ENCODE results near the gene NTF3. TPM values are rescaled to one million over a fixed set of nuclear protein-coding genes. Genes with fewer than 3 reads are reported as not detected.

NTF3 gene
- total and polyA plus RNA-seq, 12 donors, result 0.20 to 2.2 (median 0.79) TPM; not detected in 1

DNA sequence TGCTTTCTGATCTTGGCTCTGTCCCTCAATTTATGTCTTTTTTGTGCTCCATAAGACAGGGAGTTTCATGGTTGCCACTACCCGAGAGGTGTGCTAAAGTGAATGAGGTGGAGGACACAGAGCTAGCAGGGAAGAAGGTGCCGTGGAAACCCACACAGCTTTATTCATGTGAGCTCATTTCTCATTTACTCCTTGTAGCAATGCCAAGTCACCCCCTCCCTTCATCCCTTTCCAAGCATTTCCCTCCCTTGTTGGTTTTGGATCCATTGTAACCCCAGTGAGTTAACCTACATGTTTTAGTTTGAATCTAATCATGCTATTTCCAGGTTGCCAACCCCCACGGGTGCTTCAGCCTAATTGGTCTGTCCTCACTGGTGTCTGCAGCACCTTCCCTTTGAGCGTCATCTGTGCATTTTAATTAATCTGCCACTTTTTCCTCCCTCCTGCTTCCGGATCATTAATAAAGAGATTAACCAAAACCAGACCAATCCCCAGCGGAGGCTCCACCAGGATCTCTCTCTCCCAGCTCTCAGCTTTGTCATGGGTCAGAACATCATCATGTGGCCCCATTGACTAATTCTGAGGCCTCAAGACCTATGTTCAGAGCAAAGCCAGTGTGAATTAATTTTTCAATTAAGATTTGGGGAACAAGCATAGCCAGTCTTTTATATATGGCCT is 56.2 kb downstream of the NTF3 start:
- ATAC-seq (no peak), DNase-seq (no peak)
- peaks cover 0 to 1% (median 0%) of the 10 kb centered on the region in 7 donors for H3K27me3 ChIP-seq
- TF ChIP-seq, protein P1, sequence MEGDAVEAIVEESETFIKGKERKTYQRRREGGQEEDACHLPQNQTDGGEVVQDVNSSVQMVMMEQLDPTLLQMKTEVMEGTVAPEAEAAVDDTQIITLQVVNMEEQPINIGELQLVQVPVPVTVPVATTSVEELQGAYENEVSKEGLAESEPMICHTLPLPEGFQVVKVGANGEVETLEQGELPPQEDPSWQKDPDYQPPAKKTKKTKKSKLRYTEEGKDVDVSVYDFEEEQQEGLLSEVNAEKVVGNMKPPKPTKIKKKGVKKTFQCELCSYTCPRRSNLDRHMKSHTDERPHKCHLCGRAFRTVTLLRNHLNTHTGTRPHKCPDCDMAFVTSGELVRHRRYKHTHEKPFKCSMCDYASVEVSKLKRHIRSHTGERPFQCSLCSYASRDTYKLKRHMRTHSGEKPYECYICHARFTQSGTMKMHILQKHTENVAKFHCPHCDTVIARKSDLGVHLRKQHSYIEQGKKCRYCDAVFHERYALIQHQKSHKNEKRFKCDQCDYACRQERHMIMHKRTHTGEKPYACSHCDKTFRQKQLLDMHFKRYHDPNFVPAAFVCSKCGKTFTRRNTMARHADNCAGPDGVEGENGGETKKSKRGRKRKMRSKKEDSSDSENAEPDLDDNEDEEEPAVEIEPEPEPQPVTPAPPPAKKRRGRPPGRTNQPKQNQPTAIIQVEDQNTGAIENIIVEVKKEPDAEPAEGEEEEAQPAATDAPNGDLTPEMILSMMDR (IDR thresholded peaks at IDR 0.05), result no peak
- no peak overlapping the region for H3K27ac ChIP-seq
- intact Hi-C loops (cut with DNase I), result no loop called here
- peaks cover 0 to 29% (median 8%) of the 10 kb centered on the region in 9 donors for H3K4me1 ChIP-seq
- no peaks in the 10 kb centered on the region for H3K36me3 ChIP-seq
- H3K9me3 ChIP-seq, result no peaks in the 10 kb centered on the region
- no peak overlapping the region for H3K4me3 ChIP-seq
- 78 to 86% methylated on average over 6 of the region's 6 CpGs for WGBS, 2 donors

DNA sequence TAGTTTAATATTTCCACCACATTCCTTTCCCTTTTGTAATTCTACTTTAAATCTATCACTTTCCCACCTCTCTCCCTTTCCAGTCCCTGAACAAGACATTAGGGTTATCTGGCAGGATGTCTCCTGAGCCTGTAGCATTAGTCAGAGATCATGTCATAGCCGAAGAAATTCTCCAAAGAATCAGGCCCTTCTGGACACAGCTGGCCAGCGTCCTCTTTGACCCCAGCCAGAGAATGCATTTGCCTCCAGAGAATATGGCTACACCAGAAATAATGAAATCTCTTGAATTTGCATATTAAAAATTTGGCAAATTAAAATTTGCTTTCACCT is 56.7 kb downstream of the NTF3 start:
- no peak overlapping the region for H3K4me3 ChIP-seq
- H3K36me3 ChIP-seq, result no peaks in the 10 kb centered on the region
- intact Hi-C loops (cut with DNase I), result no loop called here
- DNase-seq (no peak), ATAC-seq (peak in 6 of 8 donors; percentile 40 to 67 (median 53))
- WGBS, 2 donors, result 60 to 72% methylated on average over 2 of the region's 2 CpGs
- H3K27ac ChIP-seq, result no peak overlapping the region
- no peaks in the 10 kb centered on the region for H3K27me3 ChIP-seq
- TF ChIP-seq, protein P1 (IDR thresholded peaks at IDR 0.05), result no peak
- peaks cover 0 to 29% (median 8%) of the 10 kb centered on the region in 9 donors for H3K4me1 ChIP-seq
- no peaks in the 10 kb centered on the region for H3K9me3 ChIP-seq

DNA sequence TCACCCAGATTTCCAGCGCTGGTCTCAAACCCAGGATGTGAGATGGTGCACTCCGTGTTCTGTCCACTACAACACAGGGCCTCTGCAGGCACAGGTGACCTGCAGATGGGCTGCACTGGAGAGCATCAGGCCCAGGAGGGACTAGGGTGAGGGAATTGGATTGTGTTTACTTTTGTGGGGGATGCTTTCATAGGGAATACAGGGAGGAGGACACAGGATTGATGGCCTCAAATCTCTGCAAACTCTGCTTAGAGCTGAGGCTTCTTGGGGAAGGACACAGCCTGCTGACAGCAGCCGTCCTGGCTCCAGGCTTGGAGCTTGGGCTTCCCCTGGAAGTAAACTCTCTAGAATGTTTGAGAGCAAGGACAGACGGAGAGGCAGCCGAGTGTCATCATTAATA is 57.1 kb downstream of the NTF3 start:
- peaks cover 0 to 29% (median 8%) of the 10 kb centered on the region in 9 donors for H3K4me1 ChIP-seq
- no peaks in the 10 kb centered on the region for H3K9me3 ChIP-seq
- no peak overlapping the region for H3K4me3 ChIP-seq
- no peaks in the 10 kb centered on the region for H3K27me3 ChIP-seq
- ATAC-seq (peak in 3 of 8 donors; percentile 8 to 33 (median 22)), DNase-seq (no peak)
- peak overlapping the region in 2 of 10 donors; percentile 0 to 13 for H3K27ac ChIP-seq
- TF ChIP-seq, protein P1 (IDR thresholded peaks at IDR 0.05), result no peak
- WGBS, 2 donors, result 70 to 76% methylated on average over 5 of the region's 5 CpGs
- H3K36me3 ChIP-seq, result no peaks in the 10 kb centered on the region
- intact Hi-C loops (cut with DNase I), result no loop called here

DNA sequence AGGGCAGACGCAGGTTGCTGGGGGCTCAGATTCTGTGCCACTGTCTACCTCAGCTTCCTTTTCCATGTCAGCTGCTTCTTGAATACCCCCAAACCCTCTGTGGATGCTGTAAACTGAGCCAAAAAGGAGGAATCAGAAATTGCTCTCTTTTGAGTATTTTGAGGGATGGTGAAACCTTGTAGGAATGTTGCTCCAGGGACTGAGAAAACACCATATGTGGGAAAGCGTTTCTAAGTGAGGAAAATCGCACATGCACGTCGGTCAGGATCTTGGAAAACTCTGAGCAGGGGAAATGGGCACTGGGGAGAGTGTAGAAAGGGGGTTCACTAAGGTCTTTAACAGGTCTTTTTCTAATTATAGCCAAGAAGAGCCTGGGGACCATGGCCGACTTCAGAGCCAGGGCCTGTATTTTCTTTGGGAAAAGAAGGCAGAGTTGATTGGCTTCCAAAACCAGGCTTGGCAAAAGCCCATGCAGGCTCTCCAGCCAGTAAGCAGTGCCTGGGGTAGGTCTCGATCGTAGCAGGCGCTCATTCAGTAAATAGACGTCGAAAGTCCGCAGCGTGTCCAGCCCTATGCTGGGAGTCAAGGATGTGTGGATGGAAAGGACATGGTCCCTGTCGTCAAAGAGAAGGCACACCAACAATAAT is 58.0 kb downstream of the NTF3 start:
- Histone ChIP-seq H3K27me3 (no peaks in the 10 kb centered on the region), H3K9me3 (no peaks in the 10 kb centered on the region), H3K36me3 (no peaks in the 10 kb centered on the region), H3K27ac (peak overlapping the region in 1 of 10 donors; percentile 13), H3K4me1 (peaks cover 0 to 29% (median 8%) of the 10 kb centered on the region in 9 donors), H3K4me3 (no peak overlapping the region)
- intact Hi-C loops (cut with DNase I), result no loop called here
- DNase-seq, result no peak
- ATAC-seq, result peak in 1 of 8 donors; percentile 30
- 72 to 82% methylated on average over 14 of the region's 14 CpGs for WGBS, 2 donors
- TF ChIP-seq, protein P1 (IDR thresholded peaks at IDR 0.05), result no peak

Measured in heart right ventricle (tissue), 16 donors.